ENCODE data around the gene PRKCD. TPM values are rescaled to one million over a fixed set of nuclear protein-coding genes. Genes with fewer than 3 reads are reported as not detected.
A peak's percentile ranks its signal among the peaks of the same experiment; 100 is the strongest.

Gene PRKCD
- polyA plus RNA-seq (ENCODE audit: insufficient read depth in 1 of 5, insufficient read length in 5 of 5, low replicate concordance in 1 of 5), result 10 to 100 TPM; 38.6 to 54.7 (median 52.4) TPM
- long read RNA-seq, donor 1, partial matches to known transcripts, result 17 of 23 reads
- long read RNA-seq, donor 1, other reads (novel, unspliced or antisense), result 0 of 23 reads
- long read RNA-seq, donor 2, partial matches to known transcripts, result 0 of 1 reads
- long read RNA-seq, donor 2, other reads (novel, unspliced or antisense), result 0 of 1 reads
- long read RNA-seq, donor 3, partial matches to known transcripts, result 14 of 22 reads
- long read RNA-seq, donor 3, other reads (novel, unspliced or antisense), result 0 of 22 reads
- long read RNA-seq, donor 4, partial matches to known transcripts, result 275 of 376 reads
- long read RNA-seq, donor 4, other reads (novel, unspliced or antisense), result 97 of 376 reads
- long read RNA-seq, donor 5, partial matches to known transcripts, result 16 of 20 reads
- long read RNA-seq, donor 5, other reads (novel, unspliced or antisense), result 0 of 20 reads
- long read RNA-seq, donor 6, transcript PRKCD-202 (18 exons, 2,810 nt), result major isoform, 5 of 18 reads
- long read RNA-seq, donor 6, partial matches to known transcripts, result 10 of 18 reads
- long read RNA-seq, donor 6, other reads (novel, unspliced or antisense), result 0 of 18 reads
- long read RNA-seq, donor 7, transcript PRKCD-202 (18 exons, 2,810 nt), result major isoform, 6 of 669 reads
- long read RNA-seq, donor 7, partial matches to known transcripts, result 646 of 669 reads
- long read RNA-seq, donor 7, other reads (novel, unspliced or antisense), result 16 of 669 reads
- long read RNA-seq, donor 8, result 0 reads

- DNase-seq, result peak; percentile 79 to 81
Measured at GRCh38 chr3:53160660-53161449, at the start of gene PRKCD. PRKCD (plus strand) TSS chr3:53161209; CDS start chr3:53178423, 17,214 bp downstream.

GRCh38 chr3:53111822-53112221 is 49.2 kb upstream of the PRKCD start:
- no peak for DNase-seq

DNA sequence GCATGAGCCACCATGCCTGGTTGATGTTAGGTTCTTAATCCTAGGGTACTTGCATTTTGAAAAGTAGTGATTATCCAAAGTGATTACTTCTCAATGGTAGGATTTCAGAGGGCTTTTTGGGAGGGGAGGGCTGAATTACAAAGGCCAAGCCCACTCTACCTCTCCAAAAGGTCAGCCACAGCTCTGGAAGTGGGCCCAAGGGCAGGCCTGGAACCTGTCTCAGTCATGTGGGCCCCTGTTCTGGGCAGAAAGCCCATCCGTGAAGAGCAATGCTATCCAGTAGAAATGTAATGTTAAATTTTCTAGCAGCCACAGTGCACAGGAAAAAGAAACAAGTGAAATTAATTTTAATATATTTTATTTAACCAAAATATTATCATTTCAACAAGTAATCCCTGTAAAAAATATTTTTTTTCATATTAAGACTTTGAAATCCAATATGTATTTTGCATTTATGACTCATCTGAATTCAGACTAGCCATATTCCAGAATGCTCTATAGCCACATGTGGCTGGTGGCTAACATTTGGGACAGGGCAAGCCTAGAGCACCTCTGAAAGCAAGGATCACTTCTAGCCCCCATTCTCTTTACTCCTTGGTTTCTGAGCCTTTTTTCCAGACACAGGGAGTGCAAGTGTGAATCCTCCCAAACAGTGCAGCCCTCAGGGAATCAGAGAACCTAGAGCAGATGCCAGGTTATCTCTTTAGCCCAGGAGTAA is 47.6 kb upstream of the PRKCD start:
- DNase-seq, result no peak

DNA sequence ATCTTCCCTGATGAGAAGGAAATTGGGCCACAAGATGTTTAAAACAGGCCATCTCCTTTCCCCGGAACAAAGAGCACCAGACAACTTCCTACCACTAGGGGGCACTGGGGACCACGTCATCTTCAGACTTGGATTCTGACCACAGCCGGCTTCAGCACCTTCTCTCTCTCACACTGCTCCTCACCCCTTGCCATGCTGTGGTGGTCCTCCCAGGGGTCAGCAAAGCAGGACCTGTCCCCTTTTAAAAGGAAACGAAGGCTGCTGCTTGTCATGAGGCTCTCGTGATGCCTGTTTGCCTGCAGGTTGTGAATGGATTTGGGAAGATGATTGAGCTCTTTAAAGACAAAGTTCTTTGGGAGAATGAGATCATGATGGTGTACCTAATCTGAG is 47.0 kb upstream of the PRKCD start:
- peak; percentile 64 to 79 for DNase-seq

DNA sequence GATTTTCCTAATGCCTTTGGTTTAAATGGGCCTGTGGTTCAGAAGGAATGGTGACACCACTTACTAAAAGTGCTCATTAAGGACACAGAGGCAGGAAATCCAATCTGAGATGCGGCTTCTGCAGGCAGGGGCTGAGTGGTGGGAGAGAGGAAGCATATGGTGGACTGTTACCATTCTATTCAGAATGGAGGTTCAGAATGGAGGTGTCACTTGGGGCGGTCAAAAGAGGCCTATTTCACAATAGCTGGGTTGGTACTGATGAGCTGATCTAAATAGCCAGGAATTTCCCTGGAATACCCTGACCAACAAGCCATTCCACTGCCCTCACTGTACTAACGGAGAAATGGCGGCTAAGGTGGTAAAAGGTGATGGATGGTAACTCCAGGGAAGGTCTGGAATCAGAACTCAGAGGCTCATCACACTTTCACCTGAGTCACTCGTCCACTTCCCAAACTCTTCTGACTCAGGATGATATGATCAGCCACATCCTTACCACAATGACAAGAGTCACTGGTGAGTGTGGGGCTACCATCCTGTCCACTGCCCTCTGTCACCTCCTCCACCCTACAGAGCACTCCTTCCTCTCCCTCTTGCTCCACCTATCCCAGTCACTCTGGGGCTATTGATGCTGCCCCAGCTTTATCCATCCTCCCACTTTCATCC is 46.5 kb upstream of the PRKCD start:
- DNase-seq, result peak in 1 of 2 donors; percentile 29

GRCh38 chr3:53116956-53117355 is 44.1 kb upstream of the PRKCD start:
- DNase-seq, result no peak

- no peak for DNase-seq
Measured at GRCh38 chr3:53120336-53120735, 40.7 kb upstream of the PRKCD start.

- no peak for DNase-seq
Measured at GRCh38 chr3:53122255-53122932, 38.6 kb upstream of the PRKCD start.

DNA sequence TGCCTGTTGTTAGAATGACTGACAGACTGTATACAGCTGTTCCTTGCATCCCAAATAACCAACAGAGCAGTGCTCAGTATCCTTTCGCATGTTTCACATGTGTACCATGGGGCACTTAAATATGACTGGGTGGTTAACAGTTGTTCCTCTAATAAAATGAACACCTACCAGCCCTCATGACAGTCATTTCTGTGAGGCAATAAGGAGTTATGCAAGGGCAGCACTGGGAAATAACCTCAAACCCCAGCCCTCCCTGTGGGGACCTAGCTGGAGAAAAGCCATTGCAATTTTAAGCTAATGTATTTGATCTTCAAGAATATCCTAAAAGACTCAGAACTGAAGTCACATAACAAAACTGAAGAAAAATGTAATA is 38.1 kb upstream of the PRKCD start:
- DNase-seq, result no peak

DNA sequence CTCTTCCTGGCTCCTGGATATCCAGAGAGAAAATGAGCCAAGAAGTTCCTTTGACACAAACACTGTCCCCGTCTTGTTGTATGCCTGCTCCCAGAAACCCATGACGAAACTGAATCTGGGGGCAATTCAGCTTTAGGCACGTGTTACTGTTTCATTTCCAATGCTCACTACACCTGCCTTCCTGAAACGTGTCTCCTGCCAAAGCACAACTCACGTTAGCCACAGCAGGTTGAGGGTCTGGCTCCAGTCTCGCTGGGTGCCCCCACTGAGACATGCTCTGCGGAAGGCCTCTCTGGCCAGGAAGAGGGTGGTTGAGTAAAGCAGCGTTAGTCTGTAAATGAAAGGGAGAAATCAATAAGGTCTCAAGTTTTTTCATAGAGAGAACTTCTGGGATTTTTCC is 37.5 kb upstream of the PRKCD start:
- no peak for DNase-seq

GRCh38 chr3:53123953-53124352 is 37.1 kb upstream of the PRKCD start:
- DNase-seq, result no peak

DNA sequence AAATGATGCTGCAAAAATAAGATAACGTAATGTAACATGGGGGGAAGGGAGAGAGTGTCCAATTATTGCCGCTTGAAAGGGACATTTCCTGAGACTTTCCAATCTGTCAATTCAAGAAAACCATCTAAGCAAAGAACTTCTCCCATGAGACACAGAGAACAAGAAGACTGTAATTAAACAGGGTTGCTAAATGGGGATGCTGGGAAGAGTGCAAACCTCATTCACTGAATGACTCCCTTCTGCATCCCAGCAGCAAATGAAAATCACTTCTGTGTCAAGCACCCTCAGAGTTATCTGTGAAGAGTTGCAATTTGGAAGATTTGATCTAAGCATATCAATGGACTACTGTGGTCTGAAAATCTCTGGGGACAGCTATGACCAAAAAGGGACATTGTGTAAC is 34.4 kb upstream of the PRKCD start:
- no peak for DNase-seq

DNA sequence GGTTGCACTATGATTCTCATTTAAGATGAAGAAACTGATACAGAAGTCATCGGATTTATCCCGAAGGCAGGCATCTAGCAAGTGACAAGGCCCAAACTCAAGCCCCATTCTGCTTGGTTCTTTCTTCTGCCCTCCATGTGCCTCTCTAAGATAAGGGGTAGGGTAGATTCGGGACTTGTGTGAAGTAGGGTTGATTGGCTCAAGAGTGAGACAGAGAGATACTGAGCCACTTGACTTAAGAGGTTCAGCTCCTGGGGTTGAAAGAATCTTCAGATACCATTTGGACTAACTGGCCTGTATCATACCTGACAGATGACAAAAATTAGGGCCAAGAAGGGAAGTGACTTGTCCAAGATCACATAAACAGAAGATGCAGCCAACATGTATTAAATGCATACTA is 31.7 kb upstream of the PRKCD start:
- no peak for DNase-seq

DNA sequence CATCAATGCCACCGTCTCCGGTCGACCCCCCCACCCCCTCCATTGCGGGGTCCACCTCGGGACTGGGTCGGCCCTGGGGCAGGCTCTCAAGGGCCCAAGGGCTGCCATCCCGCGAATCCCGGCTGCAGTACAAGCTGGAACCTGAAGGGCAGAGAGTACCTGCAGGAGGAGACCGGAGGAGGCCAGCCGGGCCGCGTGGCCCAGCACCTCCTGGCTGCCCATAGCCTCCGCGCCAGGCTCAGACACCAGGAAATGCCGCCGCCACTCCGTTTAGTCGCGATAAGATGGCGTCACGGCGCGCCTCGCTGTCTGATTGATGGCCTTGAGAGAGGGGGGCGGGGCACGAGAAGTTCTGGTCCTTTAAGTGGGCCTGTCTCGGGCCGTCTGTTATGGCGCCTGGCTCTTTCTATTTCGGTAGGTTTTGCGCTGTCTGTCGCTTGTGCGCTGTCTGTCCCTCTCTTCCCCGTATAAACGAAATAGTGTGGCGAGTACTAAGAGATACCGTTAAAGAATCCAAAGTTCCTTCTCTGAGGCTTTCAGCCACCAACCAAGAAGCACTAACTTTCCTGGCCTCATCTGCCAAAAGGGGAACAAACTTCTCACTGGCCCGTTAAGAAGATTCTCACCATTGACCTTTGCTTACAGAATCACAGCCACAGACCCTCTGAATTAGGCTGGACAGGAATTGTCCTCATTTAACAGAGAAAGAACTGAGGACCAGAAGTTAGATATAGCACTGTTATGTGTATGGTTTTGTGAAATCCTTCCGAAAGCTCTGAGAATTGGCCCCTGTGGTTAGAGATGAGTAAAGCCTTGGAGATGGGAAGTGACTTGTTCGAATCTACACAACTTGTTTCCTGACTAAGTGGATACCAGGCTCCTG is 30.6 kb upstream of the PRKCD start, which contains the start of gene RFT1:
Gene RFT1 (minus strand): TSS at position 257 of the 883 bp plus-strand sequence. CDS start 35 bp downstream, at position 222.
- peak; percentile 95 for DNase-seq

DNA sequence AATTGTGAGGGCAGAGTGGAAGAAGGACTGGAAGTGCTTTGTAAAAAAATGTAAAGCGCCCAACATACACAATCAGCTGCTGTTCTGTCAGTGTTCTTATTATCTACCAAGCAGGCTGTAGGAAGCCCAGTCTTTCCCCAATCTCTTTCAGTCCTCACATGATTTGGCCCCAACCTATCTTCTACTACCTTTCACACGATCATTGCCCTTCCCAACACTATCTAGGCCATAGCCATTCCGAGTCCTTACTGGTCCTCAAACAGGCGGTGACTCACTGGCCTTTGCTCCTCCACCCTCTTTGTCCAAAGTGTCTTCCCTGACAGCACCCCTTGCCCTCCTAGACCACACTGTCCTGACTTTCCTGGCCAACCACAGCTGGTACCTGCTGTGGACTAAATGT is 29.9 kb upstream of the PRKCD start:
- no peak for DNase-seq

DNA sequence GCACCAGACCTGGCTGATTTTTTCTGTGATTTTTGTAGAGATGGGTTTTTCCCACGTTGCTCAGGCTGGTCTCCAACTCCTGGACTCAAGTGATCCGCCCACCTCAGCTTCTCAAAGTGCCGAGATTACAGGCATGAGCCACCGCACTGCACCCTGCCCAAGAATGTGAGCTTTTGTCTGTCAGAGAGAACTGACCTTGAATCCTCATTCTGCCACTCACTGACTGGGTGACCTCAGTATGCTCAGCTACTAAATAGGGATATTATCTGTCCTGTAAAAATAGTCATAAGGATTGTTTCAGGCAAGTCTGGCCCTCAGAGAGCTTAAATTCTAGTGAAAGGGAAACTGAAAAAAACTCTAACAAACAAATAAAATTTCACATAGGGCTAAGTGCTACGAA is 28.7 kb upstream of the PRKCD start:
- no peak for DNase-seq

- peak; percentile 52 to 54 for DNase-seq
Measured at GRCh38 chr3:53134631-53135232, 26.3 kb upstream of the PRKCD start.

DNA sequence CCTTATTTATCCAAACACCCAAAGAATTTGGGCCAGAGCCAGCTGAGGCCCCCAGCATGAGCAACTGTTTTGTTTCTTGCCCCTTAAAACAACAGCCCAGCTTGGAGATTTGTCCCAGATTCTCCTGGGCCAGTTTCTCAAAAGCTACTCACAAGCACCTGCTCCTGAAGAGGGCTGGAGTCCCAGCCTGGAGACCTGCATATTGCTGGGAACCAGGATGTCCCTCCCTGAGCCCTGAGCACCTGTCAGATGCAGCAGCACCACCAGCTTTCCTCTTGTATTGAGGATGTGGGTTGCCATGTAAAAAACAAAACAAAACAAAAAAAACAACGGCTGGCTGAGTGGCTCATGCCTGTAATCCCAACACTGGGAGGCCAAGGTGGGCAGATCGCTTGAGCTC is 23.8 kb upstream of the PRKCD start:
- DNase-seq, result no peak

Measured in right lung (tissue), 10 donors.